H1 (cell line): Measurements from ENCODE around the gene NADSYN1. TPM values are rescaled to one million over a fixed set of nuclear protein-coding genes. Genes with fewer than 3 reads are reported as not detected.

Experiments
- CTCF ChIA-PET: fragments of 300-600 bp; sonication (Branson Sonifier 250); formaldehyde crosslinking; loops from one replicate; lab custom pipeline; 2021; ENCODE audit not compliant: partially characterized antibody; lab: Charles Lee
- POLR2A ChIA-PET: fragments of 300-600 bp; sonication (Branson Sonifier 250); formaldehyde crosslinking; loops from one replicate; lab custom pipeline; 2021; ENCODE audit warnings: inconsistent platforms; ENCODE audit not compliant: partially characterized antibody; lab: Charles Lee
- DNase-seq, 2 experiments: peaks; one replicate each; pipeline versions ENCODE4 v3.0.0 to v3.0.0-alpha.2; 2010 to 2022; ENCODE audit warnings: low spot score in 2 of 2, low read depth in 1 of 2, mixed read lengths in 1 of 2
- FAIRE-seq: peaks from 2 replicates; lab custom pipeline; 2011; peaks lifted over from hg19 to GRCh38; lab: Jason Lieb, UNC
- H2AFZ ChIP-seq: 2 replicates; pipeline ENCODE4 v1.8.1; 2012; ENCODE audit warnings: low read length, inconsistent platforms
- H2AK5ac ChIP-seq: 2 replicates; pipeline ENCODE4 v1.6.1; 2013; ENCODE audit warnings: low read depth, low read length
- H2BK120ac ChIP-seq: replicated peaks from 2 replicates; pipeline ENCODE3; 2013; ENCODE audit warnings: low read depth, low read length, inconsistent platforms
- H2BK12ac ChIP-seq: 2 replicates; pipeline ENCODE4 v1.6.1; 2013; ENCODE audit warnings: low read depth, low read length
- H2BK15ac ChIP-seq: 2 replicates; pipeline ENCODE4 v1.6.1; 2013; ENCODE audit warnings: low read length
- H2BK20ac ChIP-seq: 2 replicates; pipeline ENCODE4 v1.6.1; 2013; ENCODE audit warnings: low read length
- H2BK5ac ChIP-seq: 2 replicates; pipeline ENCODE4 v1.6.1; 2013; ENCODE audit warnings: low read depth, low read length
- H3K14ac ChIP-seq: 2 replicates; pipeline ENCODE4 v1.6.1; 2013; ENCODE audit warnings: inconsistent platforms; ENCODE audit not compliant: insufficient read length
- H3K18ac ChIP-seq: 2 replicates; pipeline ENCODE4 v1.6.1; 2013; ENCODE audit warnings: low read length; ENCODE audit errors: extremely low read depth
- H3K23ac ChIP-seq: 2 replicates; pipeline ENCODE4 v1.6.1; 2013; ENCODE audit warnings: inconsistent platforms; ENCODE audit not compliant: insufficient read length
- H3K23me2 ChIP-seq: 2 replicates; pipeline ENCODE4 v1.6.1; 2013; ENCODE audit warnings: low read depth, low read length
- H3K27ac ChIP-seq: 2 replicates; pipeline ENCODE4 v1.6.1; 2011; ENCODE audit warnings: low read depth, low read length, inconsistent platforms
- H3K27me3 ChIP-seq, 4 experiments: replicated peaks in 1 of 4; 1 replicate in 1 of 4; 2 replicates in 3 of 4; pipeline versions ENCODE4 v1.6.1 to v1.8.1; 2011 to 2013; ENCODE audit warnings: low read length in 3 of 4, mild to moderate bottlenecking in 3 of 4, inconsistent platforms in 2 of 4, mixed read lengths in 2 of 4, moderate library complexity in 1 of 4; ENCODE audit not compliant: control insufficient read depth in 3 of 4, insufficient read depth in 3 of 4; ENCODE audit errors: extremely low read depth in 1 of 4
- H3K36me3 ChIP-seq, 4 experiments: 2 replicates each; pipeline versions ENCODE4 v1.6.1 to v1.8.1; 2011 to 2013; ENCODE audit warnings: mild to moderate bottlenecking in 4 of 4, low read length in 3 of 4, moderate library complexity in 2 of 4, control low read depth in 1 of 4, inconsistent platforms in 1 of 4; ENCODE audit not compliant: insufficient read depth in 4 of 4, control insufficient read depth in 2 of 4
- H3K4ac ChIP-seq: replicated peaks from 2 replicates; pipeline ENCODE3; 2013; ENCODE audit warnings: low read length, low read depth, mixed read lengths, inconsistent platforms; ENCODE audit not compliant: insufficient read length
- H3K4me1 ChIP-seq, 4 experiments: replicated peaks in 1 of 4; 1 replicate in 1 of 4; 2 replicates in 3 of 4; pipeline versions ENCODE4 v1.6.1 to v1.8.1; 2011 to 2013; ENCODE audit warnings: low read length in 3 of 4, inconsistent platforms in 2 of 4, mixed read lengths in 1 of 4; ENCODE audit not compliant: insufficient read depth in 4 of 4, control insufficient read depth in 3 of 4
- H3K4me2 ChIP-seq, 2 experiments: 2 replicates each; pipeline versions ENCODE4 v1.6.1 to v1.8.1; 2011 to 2013; ENCODE audit warnings: low read depth in 2 of 2, low read length in 2 of 2, control low read depth in 1 of 2, inconsistent platforms in 1 of 2, mild to moderate bottlenecking in 1 of 2; ENCODE audit not compliant: insufficient read depth in 1 of 2
- H3K4me3 ChIP-seq, 4 experiments: fragments of 200-600, 300-600 bp in 1 of 4; sonication (generic), shearing (Covaris generic), sonication (Bioruptor Twin) in 1 of 4; 2 replicates each; pipeline versions ENCODE4 v1.5.1 to v1.8.1; 2011 to 2016; ENCODE audit warnings: low read length in 4 of 4, low read depth in 3 of 4, control low read depth in 2 of 4, inconsistent platforms in 2 of 4, mild to moderate bottlenecking in 2 of 4, mixed read lengths in 1 of 4, moderate library complexity in 1 of 4; ENCODE audit not compliant: insufficient read depth in 2 of 4; ENCODE audit errors: extremely low read depth in 1 of 4
- H3K56ac ChIP-seq: replicated peaks from 2 replicates; pipeline ENCODE3; 2013; ENCODE audit warnings: low read depth, mild to moderate bottlenecking, mixed read lengths, low read length, inconsistent platforms; ENCODE audit not compliant: insufficient read length
- H3K79me1 ChIP-seq: 2 replicates; pipeline ENCODE4 v1.6.1; 2013; ENCODE audit warnings: low read depth, low read length, control low read depth
- H3K79me2 ChIP-seq, 2 experiments: 2 replicates each; pipeline versions ENCODE4 v1.6.1 to v1.8.1; 2012 to 2013; ENCODE audit warnings: low read length in 2 of 2, mild to moderate bottlenecking in 2 of 2, inconsistent platforms in 1 of 2; ENCODE audit not compliant: insufficient read depth in 2 of 2, control insufficient read depth in 1 of 2
- H3K9ac ChIP-seq, 4 experiments: replicated peaks in 1 of 4; 1 replicate in 1 of 4; 2 replicates in 3 of 4; pipeline versions ENCODE4 v1.6.1 to v1.8.1; 2011 to 2013; ENCODE audit warnings: low read depth in 3 of 4, low read length in 3 of 4, control low read depth in 2 of 4, mild to moderate bottlenecking in 2 of 4, moderate library complexity in 2 of 4, inconsistent platforms in 1 of 4; ENCODE audit errors: extremely low read depth in 1 of 4
- H3K9me3 ChIP-seq, 2 experiments: 2 replicates each; pipeline versions ENCODE4 v1.6.1 to v1.8.1; 2012 to 2013; ENCODE audit warnings: mild to moderate bottlenecking in 2 of 2, moderate library complexity in 2 of 2, control low read depth in 1 of 2, inconsistent platforms in 1 of 2, low read depth in 1 of 2, low read length in 1 of 2, mixed read lengths in 1 of 2; ENCODE audit not compliant: insufficient read depth in 2 of 2
- H4K20me1 ChIP-seq, 2 experiments: replicated peaks in 1 of 2; 2 replicates each; pipeline versions ENCODE3 to v1.8.1; 2011 to 2013; ENCODE audit warnings: inconsistent platforms in 2 of 2, low read length in 2 of 2, mild to moderate bottlenecking in 1 of 2; ENCODE audit not compliant: insufficient read depth in 2 of 2, control insufficient read depth in 1 of 2
- H4K5ac ChIP-seq: 2 replicates; pipeline ENCODE4 v1.6.1; 2013; ENCODE audit warnings: low read length, low read depth, mixed read lengths, inconsistent platforms; ENCODE audit not compliant: insufficient read length
- H4K8ac ChIP-seq: 2 replicates; pipeline ENCODE4 v1.8.0; 2013; ENCODE audit warnings: mild to moderate bottlenecking, moderate library complexity, low read length, inconsistent platforms; ENCODE audit not compliant: insufficient read depth; ENCODE audit errors: extremely low read depth
- H4K91ac ChIP-seq: replicated peaks from 2 replicates; pipeline ENCODE3; 2013; ENCODE audit warnings: low read length, mixed read lengths, inconsistent platforms; ENCODE audit not compliant: insufficient read length
- CBX8 ChIP-seq: fragments of 300-800, 300-1000 bp; sonication (generic); IDR thresholded peaks from 2 replicates; pipeline ENCODE4 v1.7.1; 2016; ENCODE audit warnings: low read depth, low read length, borderline replicate concordance
- CHD1 ChIP-seq: IDR thresholded peaks from 2 replicates; pipeline ENCODE4 v1.6.1; 2012; ENCODE audit warnings: low read depth, low read length, improper control_type of control experiment
- CTBP2 ChIP-seq: IDR thresholded peaks from 2 replicates; pipeline ENCODE4 v1.7.0; 2011; ENCODE audit warnings: borderline replicate concordance, mild to moderate bottlenecking, moderate library complexity, mixed read lengths, low read length; ENCODE audit not compliant: insufficient read depth, insufficient read length
- CTCF ChIP-seq, 3 experiments: IDR thresholded peaks; 1 replicate in 2 of 3; 2 replicates in 1 of 3; pipeline versions ENCODE4 v1.5.1 to v1.6.1; 2011; ENCODE audit warnings: low read length in 3 of 3, mild to moderate bottlenecking in 3 of 3, inconsistent platforms in 2 of 3, low read depth in 1 of 3, moderate library complexity in 1 of 3; ENCODE audit not compliant: insufficient read depth in 1 of 3; ENCODE audit errors: control extremely low read depth in 1 of 3
- GTF2F1 ChIP-seq: IDR thresholded peaks from 2 replicates; pipeline ENCODE4 v1.6.1; 2012; ENCODE audit warnings: low read depth, low read length, improper control_type of control experiment, borderline replicate concordance
- KDM5A ChIP-seq: fragments of 200-600 bp; IDR thresholded peaks from 2 replicates; pipeline ENCODE4 v1.7.1; 2012; ENCODE audit warnings: mild to moderate bottlenecking, low read length, inconsistent platforms, mixed read lengths
- MAX ChIP-seq: IDR thresholded peaks from 2 replicates; pipeline ENCODE4 v1.6.1; 2012; ENCODE audit warnings: inconsistent platforms
- POU5F1 ChIP-seq: IDR thresholded peaks from 2 replicates; pipeline ENCODE4 v1.6.1; 2011; ENCODE audit warnings: low read depth, mild to moderate bottlenecking, low read length, moderate library complexity
- ZNF274 ChIP-seq: IDR thresholded peaks from 2 replicates; pipeline ENCODE4 v1.7.0; 2012; ENCODE audit warnings: low read length, borderline replicate concordance; ENCODE audit errors: extremely low read depth
- WGBS, 2 experiments: shearing (Covaris generic) in 1 of 2; methylation state at CpG; one replicate each; pipeline versions ENCODE4 v1.1.6 to v1.1.7; 2013 to 2015; ENCODE audit warnings: low lambda C conversion rate in 2 of 2, mixed read lengths in 2 of 2, inconsistent platforms in 1 of 2, low coverage in 1 of 2, missing lambda C conversion rate in 1 of 2; ENCODE audit not compliant: insufficient replicate concordance in 2 of 2, insufficient coverage in 1 of 2, insufficient read length in 1 of 2; ENCODE audit errors: extremely low coverage in 1 of 2, missing lambda C conversion rate in 1 of 2; 5-methylcytosine and 5-hydroxymethylcytosine counted together
- polyA plus RNA-seq, 7 experiments: library from polyadenylated mRNA; depleted of rRNA in 3 of 7; stranded (reverse) in 5 of 7; unstranded in 2 of 7; fragments of >200 nt in 5 of 7; fragments of 200-250 nt in 2 of 7; gene quantifications; 1 replicate in 5 of 7; 2 replicates in 1 of 7; 4 replicates in 1 of 7; pipeline versions ENCODE4 v1.2.1 to v1.2.3, GENCODE V29; 2011 to 2013; ENCODE audit warnings: missing spikeins in 2 of 7, mixed read lengths in 2 of 7
- total RNA-seq: library from RNA; stranded (reverse); fragmentation: NEBNext Ultra II Directional; extraction: Animal tissue kit (Norgen Biotek cat#: 25700); gene quantifications from 2 replicates; pipeline ENCODE4 v1.2.1, GENCODE V29; 2021

Gene NADSYN1
- total and polyA plus RNA-seq, 2 of the 8 experiments (the other 6 are each of a cell fraction or from before 2014, with no cell fraction given), result 38.3 to 38.6 TPM

DNA sequence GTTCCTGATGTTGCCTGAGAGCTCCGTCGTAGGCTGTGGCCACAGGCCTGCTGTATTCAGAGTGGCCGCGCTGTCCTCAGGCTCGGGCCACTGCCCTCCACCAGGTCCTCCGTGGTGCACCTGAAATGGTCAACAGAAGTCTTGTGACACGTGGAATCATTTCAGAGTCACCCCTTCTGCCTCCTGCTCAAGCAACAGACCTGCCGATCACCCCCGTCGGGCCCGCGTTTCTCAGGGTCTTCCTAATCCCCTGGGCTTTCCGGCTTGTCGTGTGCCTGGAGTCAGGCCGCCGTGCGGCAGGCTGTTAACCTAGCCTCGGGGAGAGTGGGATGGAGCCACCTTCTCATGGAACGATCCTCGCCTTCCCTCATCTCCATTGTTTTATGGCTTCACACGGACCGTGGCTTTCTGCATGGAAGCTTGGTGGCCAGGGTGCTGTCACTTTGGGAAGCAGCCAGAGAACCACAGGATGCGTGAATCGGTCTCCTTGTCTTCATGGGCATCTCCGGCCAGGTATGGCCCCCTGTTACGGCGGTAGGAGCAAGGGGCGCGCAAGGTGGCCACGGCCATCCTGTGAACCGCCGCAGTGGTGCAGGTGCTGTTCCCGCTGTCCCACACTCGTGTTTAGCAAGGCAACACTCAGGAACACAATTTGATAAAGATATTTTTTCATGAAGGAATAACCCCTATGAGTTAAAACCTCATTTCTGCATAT lies 24.1 kb downstream of the NADSYN1 start:
- no peak for FAIRE-seq
- CTCF ChIA-PET, result interaction anchor here (0.8 to 1.4 kb wide), 3 partner anchors 38 to 105 kb away, joined by 3 read pairs; no protein-coding TSS in a partner anchor
- TF ChIP-seq GTF2F1 (no peak), CBX8 (no peak), CTCF (IDR thresholded peaks at IDR 0.05; ENCODE audit: control extremely low read depth in 1 of 3, insufficient read depth in 1 of 3, low read depth in 1 of 3, low read length in 3 of 3) (no peak), MAX (no peak), ZNF274 (no peak), POU5F1 (no peak), KDM5A (no peak), CHD1 (no peak), CTBP2 (no peak)

More for the DNA sequence above, 24.1 kb downstream of the NADSYN1 start:
- Histone ChIP-seq H2AFZ (no peak overlapping the region), H3K23me2 (no peaks in the 10 kb centered on the region), H3K9me3 (no peaks in the 10 kb centered on the region), H2AK5ac (no peak overlapping the region), H3K18ac (no peak overlapping the region), H2BK5ac (no peak overlapping the region; the same call in 1 of the 2 replicates), H3K4me2 (no peak overlapping the region; a peak in 1 of 4 replicates), H3K79me2 (no peaks in the 10 kb centered on the region), H2BK12ac (no peak overlapping the region), H3K4me3 (no peak overlapping the region), H4K20me1 (peaks cover 6 to 15% of the 10 kb centered on the region in 2 experiments), H2BK15ac (no peak overlapping the region), H3K4me1 (peaks cover 0 to 9% (median 4%) of the 10 kb centered on the region in 4 experiments; a peak in 6 of 7 replicates), H3K9ac (no peak overlapping the region), H3K23ac (no peak overlapping the region), H4K8ac (no peak overlapping the region), H4K91ac (peak overlapping the region; percentile 27), H4K5ac (no peak overlapping the region), H3K14ac (no peak overlapping the region), H3K56ac (no peak overlapping the region), H3K4ac (no peak overlapping the region), H3K79me1 (no peaks in the 10 kb centered on the region), H3K27me3 (no peaks in the 10 kb centered on the region), H3K36me3 (peaks cover 3 to 22% (median 14%) of the 10 kb centered on the region in 4 experiments), H2BK20ac (no peak overlapping the region), H3K27ac (no peak overlapping the region), H2BK120ac (no peak overlapping the region)
- POLR2A ChIA-PET, result interaction anchor here (1.0 to 1.5 kb wide), 2 partner anchors 14 to 29 kb away, joined by 4 to 5 read pairs; partner anchors contain the start of gene DHCR7
- WGBS, 2 experiments, result 87% methylated on average over 33 of the region's 34 CpGs; no CpG with 5 or more reads in 1 of the 2 experiments
- DNase-seq, result no peak
